Small intestine (tissue), 7 donors: ENCODE results near the gene UGT2A2. TPM values are rescaled to one million over a fixed set of nuclear protein-coding genes. Genes with fewer than 3 reads are reported as not detected.
A peak's percentile ranks its signal among the peaks of the same experiment; 100 is the strongest.

Experiments used
- DNase-seq, 2 donors: peaks; one replicate each; pipeline versions ENCODE4 v3.0.0 to v3.0.0-alpha.2; 2013
- FAIRE-seq: peaks from 2 replicates; lab custom pipeline; 2012; peaks lifted over from hg19 to GRCh38; lab: Jason Lieb, UNC
- H3K27ac ChIP-seq, 3 donors: one replicate each; pipeline ENCODE4 v1.5.1; 2013; ENCODE audit warnings: low read length in 2 of 3, mild to moderate bottlenecking in 2 of 3, control low read depth in 1 of 3, inconsistent platforms in 1 of 3, low read depth in 1 of 3, moderate library complexity in 1 of 3
- H3K27me3 ChIP-seq, 3 donors: one replicate each; pipeline ENCODE4 v1.6.1; 2013; ENCODE audit warnings: low read length in 3 of 3, inconsistent platforms in 1 of 3; ENCODE audit not compliant: control insufficient read depth in 3 of 3, insufficient read depth in 3 of 3
- H3K36me3 ChIP-seq, 3 donors: one replicate each; pipeline ENCODE4 v1.6.1; 2013; ENCODE audit warnings: low read length in 3 of 3, inconsistent platforms in 1 of 3, low read depth in 1 of 3, mild to moderate bottlenecking in 1 of 3, moderate library complexity in 1 of 3; ENCODE audit not compliant: control insufficient read depth in 3 of 3, insufficient read depth in 2 of 3
- H3K4me1 ChIP-seq, 3 donors: one replicate each; pipeline ENCODE4 v1.6.1; 2013; ENCODE audit warnings: low read length in 2 of 3, inconsistent platforms in 1 of 3, low read depth in 1 of 3, mild to moderate bottlenecking in 1 of 3, moderate library complexity in 1 of 3; ENCODE audit not compliant: control insufficient read depth in 3 of 3, insufficient read depth in 2 of 3
- H3K4me3 ChIP-seq, 3 donors: one replicate each; pipeline ENCODE4 v1.5.1; 2013; ENCODE audit warnings: low read length in 3 of 3, control low read depth in 1 of 3, inconsistent platforms in 1 of 3, low read depth in 1 of 3, mild to moderate bottlenecking in 1 of 3, moderate library complexity in 1 of 3
- H3K9me3 ChIP-seq, 2 donors: one replicate each; pipeline ENCODE4 v1.6.1; 2013; ENCODE audit warnings: low read depth in 1 of 2, low read length in 1 of 2; ENCODE audit not compliant: control insufficient read depth in 2 of 2, insufficient read depth in 1 of 2
- WGBS, 3 donors: extraction: QIAGEN DNeasy Blood & Tissue Kit; methylation state at CpG; one replicate each; pipeline ENCODE4 v1.1.7; 2013; 5-methylcytosine and 5-hydroxymethylcytosine counted together
- polyA plus RNA-seq, 4 donors: library from polyadenylated mRNA; stranded (reverse) in 3 of 4; unstranded in 1 of 4; fragments of 200-250 nt in 3 of 4; fragments of 120-200 nt in 1 of 4; gene quantifications; one replicate each; pipeline versions ENCODE4 v1.2.1 to v1.2.3, GENCODE V29; 2013
- donor health status: healthy with polysubstance abuse.
- donor health status: control.
- donor health status: control.
- donor health status: Bipolar disorder and iron deficiency.
- donor health status: healthy.

Gene UGT2A2
- polyA plus RNA-seq, 4 donors: not detected

GRCh38 chr4:69650872-69651271 is 11.4 kb upstream of the UGT2A2 start:
- FAIRE-seq (no peak), DNase-seq (no peak)
- Histone ChIP-seq H3K4me1 (no peaks in the 10 kb centered on the region), H3K9me3 (no peaks in the 10 kb centered on the region), H3K4me3 (no peak overlapping the region), H3K27me3 (no peaks in the 10 kb centered on the region), H3K27ac (no peak overlapping the region), H3K36me3 (no peaks in the 10 kb centered on the region)
- 62 to 83% (median 74%) methylated on average over 3 of the region's 3 CpGs for WGBS, 3 donors

- no peaks in the 10 kb centered on the region for H3K27me3 ChIP-seq
- H3K9me3 ChIP-seq: no peaks in the 10 kb centered on the region
- FAIRE-seq (no peak), DNase-seq (no peak)
- H3K4me1 ChIP-seq: no peaks in the 10 kb centered on the region
- no peaks in the 10 kb centered on the region for H3K36me3 ChIP-seq
- no peak overlapping the region for H3K4me3 ChIP-seq
- 62 to 68% (median 63%) methylated on average over 2 of the region's 2 CpGs for WGBS, 3 donors
- H3K27ac ChIP-seq: no peak overlapping the region
Observed at GRCh38 chr4:69649629-69650028, 10.2 kb upstream of the UGT2A2 start.

GRCh38 chr4:69649207-69649606 is 9.8 kb upstream of the UGT2A2 start:
- Histone ChIP-seq H3K36me3 (no peaks in the 10 kb centered on the region), H3K4me3 (no peak overlapping the region), H3K4me1 (no peaks in the 10 kb centered on the region), H3K9me3 (no peaks in the 10 kb centered on the region), H3K27ac (no peak overlapping the region), H3K27me3 (no peaks in the 10 kb centered on the region)
- no peak for FAIRE-seq
- DNase-seq: no peak
- WGBS, 3 donors: 35 to 53% (median 50%) methylated on average over 1 of the region's 1 CpG

- no peaks in the 10 kb centered on the region for H3K27me3 ChIP-seq
- no peaks in the 10 kb centered on the region for H3K36me3 ChIP-seq
- no peak overlapping the region for H3K27ac ChIP-seq
- FAIRE-seq (no peak), DNase-seq (no peak)
- no peaks in the 10 kb centered on the region for H3K4me1 ChIP-seq
- no peak overlapping the region for H3K4me3 ChIP-seq
- H3K9me3 ChIP-seq: no peaks in the 10 kb centered on the region
- WGBS, 3 donors: 85 to 87% (median 86%) methylated on average over 2 of the region's 2 CpGs
Observed at GRCh38 chr4:69642961-69643360, 3.5 kb upstream of the UGT2A2 start.

- Histone ChIP-seq H3K9me3 (no peaks in the 10 kb centered on the region), H3K27ac (no peak overlapping the region), H3K4me1 (no peaks in the 10 kb centered on the region), H3K4me3 (no peak overlapping the region), H3K36me3 (no peaks in the 10 kb centered on the region), H3K27me3 (no peaks in the 10 kb centered on the region)
- whole genome bisulfite sequencing, 3 donors: 74 to 99% (median 94%) methylated on average over 2 of the region's 2 CpGs
- no peak for FAIRE-seq
- DNase-seq: no peak
Observed at GRCh38 chr4:69640289-69640688, 847 bp upstream of the UGT2A2 start.

GRCh38 chr4:69617083-69617694 is 22.3 kb downstream of the UGT2A2 start:
- WGBS, 3 donors: 64 to 74% (median 65%) methylated on average over 6 of the region's 6 CpGs
- Histone ChIP-seq H3K4me3 (no peak overlapping the region), H3K27ac (no peak overlapping the region), H3K4me1 (no peaks in the 10 kb centered on the region), H3K9me3 (no peaks in the 10 kb centered on the region), H3K27me3 (no peaks in the 10 kb centered on the region), H3K36me3 (no peaks in the 10 kb centered on the region)
- FAIRE-seq (peak; percentile 93), DNase-seq (peak; percentile 61 to 68)

- Histone ChIP-seq H3K27me3 (no peaks in the 10 kb centered on the region), H3K27ac (no peak overlapping the region), H3K36me3 (no peaks in the 10 kb centered on the region), H3K4me3 (no peak overlapping the region), H3K4me1 (no peaks in the 10 kb centered on the region), H3K9me3 (no peaks in the 10 kb centered on the region)
- WGBS, 3 donors: 47 to 59% (median 55%) methylated on average over 1 of the region's 1 CpG
- FAIRE-seq (no peak), DNase-seq (no peak)
Observed at GRCh38 chr4:69610484-69610883, 29.0 kb downstream of the UGT2A2 start.

GRCh38 chr4:69601065-69601464 is 38.4 kb downstream of the UGT2A2 start:
- no peaks in the 10 kb centered on the region for H3K36me3 ChIP-seq
- no peaks in the 10 kb centered on the region for H3K4me1 ChIP-seq
- no peak for DNase-seq
- WGBS, 3 donors: 62 to 85% (median 78%) methylated on average over 4 of the region's 4 CpGs
- no peaks in the 10 kb centered on the region for H3K9me3 ChIP-seq
- H3K27me3 ChIP-seq: no peaks in the 10 kb centered on the region
- FAIRE-seq: no peak
- H3K4me3 ChIP-seq: no peak overlapping the region
- H3K27ac ChIP-seq: no peak overlapping the region

- H3K4me3 ChIP-seq: no peak overlapping the region
- FAIRE-seq (no peak), DNase-seq (no peak)
- 70 to 90% (median 77%) methylated on average over 2 of the region's 2 CpGs for WGBS, 3 donors
- H3K9me3 ChIP-seq: no peaks in the 10 kb centered on the region
- H3K27me3 ChIP-seq: no peaks in the 10 kb centered on the region
- no peaks in the 10 kb centered on the region for H3K36me3 ChIP-seq
- H3K4me1 ChIP-seq: no peaks in the 10 kb centered on the region
- H3K27ac ChIP-seq: no peak overlapping the region
Observed at GRCh38 chr4:69600013-69600412, 39.4 kb downstream of the UGT2A2 start.
